ENCODE results near the gene SPRR2G.

DNA sequence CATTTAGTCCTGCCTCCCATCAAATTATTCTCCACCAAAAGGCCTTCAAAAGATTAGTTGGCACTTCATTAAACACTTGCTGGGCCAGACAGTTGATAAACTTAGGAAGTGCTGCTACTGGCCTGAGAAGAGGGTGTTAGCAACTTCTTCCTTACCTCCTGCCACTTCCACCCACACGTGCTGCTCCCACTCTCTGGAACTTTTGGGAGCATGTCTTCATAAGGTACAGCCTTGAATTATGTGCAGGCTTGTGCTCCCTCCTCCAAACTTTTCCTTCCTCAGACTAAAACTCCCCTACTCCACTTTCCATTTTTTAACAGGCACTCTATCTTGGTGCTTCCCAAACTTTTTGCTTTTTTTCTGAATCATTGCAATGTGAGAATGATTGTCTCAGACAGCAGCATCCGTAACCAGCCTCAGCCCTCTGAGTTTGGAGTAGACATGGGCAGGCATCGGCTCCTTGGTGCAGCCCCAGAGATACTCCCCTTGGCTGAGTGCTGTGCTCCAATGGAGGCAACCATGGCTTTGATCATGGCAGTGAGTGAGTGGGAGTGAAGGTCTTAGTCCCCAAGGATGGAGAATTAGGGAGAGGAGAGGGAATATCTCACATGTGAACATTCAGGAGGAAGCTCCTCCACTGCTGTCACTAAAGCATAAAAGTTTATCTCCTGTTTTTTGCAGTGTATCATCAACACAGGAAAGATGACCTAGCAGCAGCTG, 43.8 kb upstream of the SPRR2G start:
- TF ChIP-seq EP300 (IDR thresholded peaks at IDR 0.05): no peak
- TF ChIP-seq, protein P1, sequence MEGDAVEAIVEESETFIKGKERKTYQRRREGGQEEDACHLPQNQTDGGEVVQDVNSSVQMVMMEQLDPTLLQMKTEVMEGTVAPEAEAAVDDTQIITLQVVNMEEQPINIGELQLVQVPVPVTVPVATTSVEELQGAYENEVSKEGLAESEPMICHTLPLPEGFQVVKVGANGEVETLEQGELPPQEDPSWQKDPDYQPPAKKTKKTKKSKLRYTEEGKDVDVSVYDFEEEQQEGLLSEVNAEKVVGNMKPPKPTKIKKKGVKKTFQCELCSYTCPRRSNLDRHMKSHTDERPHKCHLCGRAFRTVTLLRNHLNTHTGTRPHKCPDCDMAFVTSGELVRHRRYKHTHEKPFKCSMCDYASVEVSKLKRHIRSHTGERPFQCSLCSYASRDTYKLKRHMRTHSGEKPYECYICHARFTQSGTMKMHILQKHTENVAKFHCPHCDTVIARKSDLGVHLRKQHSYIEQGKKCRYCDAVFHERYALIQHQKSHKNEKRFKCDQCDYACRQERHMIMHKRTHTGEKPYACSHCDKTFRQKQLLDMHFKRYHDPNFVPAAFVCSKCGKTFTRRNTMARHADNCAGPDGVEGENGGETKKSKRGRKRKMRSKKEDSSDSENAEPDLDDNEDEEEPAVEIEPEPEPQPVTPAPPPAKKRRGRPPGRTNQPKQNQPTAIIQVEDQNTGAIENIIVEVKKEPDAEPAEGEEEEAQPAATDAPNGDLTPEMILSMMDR (IDR thresholded peaks at IDR 0.05): no peak
- no peak for TF ChIP-seq POLR2AphosphoS5 (IDR thresholded peaks at IDR 0.05)

Data from upper lobe of left lung (tissue), 4 donors.